ENCODE measurements around the gene TRMO. TPM values are rescaled to one million over a fixed set of nuclear protein-coding genes. Genes with fewer than 3 reads are reported as not detected.

Gene TRMO
- total and polyA plus RNA-seq, 9 of the 15 experiments (the other 6 are each of a cell fraction or from before 2014, with no cell fraction given), result 5.6 to 22.4 (median 16.2) TPM

DNA sequence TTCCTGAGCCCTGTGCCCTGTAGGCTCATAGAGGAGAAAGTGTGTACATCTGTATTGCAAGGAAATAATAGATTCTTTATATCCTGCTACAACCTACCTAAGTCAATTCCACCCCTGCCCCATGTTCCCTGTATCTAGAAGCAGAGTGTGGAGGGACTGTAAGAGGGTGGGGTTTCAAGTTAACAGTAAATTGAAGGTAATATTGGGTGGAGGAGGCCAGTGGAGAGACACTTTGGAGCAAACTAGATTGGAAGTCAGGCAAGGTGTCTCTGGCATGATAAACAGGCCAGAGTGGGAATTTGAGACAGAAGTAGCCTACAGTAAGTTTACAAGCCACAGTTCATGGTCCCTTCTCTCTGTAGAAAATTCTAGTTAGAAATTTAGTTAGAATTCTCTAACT lies 17.9 kb upstream of the TRMO start (continued):
- TF ChIP-seq, protein P1, sequence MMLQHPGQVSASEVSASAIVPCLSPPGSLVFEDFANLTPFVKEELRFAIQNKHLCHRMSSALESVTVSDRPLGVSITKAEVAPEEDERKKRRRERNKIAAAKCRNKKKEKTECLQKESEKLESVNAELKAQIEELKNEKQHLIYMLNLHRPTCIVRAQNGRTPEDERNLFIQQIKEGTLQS (IDR thresholded peaks at IDR 0.05), result no peak
- TF ChIP-seq, protein P1 (CRISPR knock-in tag; conservative IDR thresholded peaks at IDR 0.05), result no peak
- TF ChIP-seq PRPF4 (IDR thresholded peaks at IDR 0.05; ENCODE audit: insufficient read depth, low read depth, low read length, poor library complexity, severe bottlenecking) (no peak), EHMT2 (IDR thresholded peaks at IDR 0.05) (peak; percentile 43; the same call in 1 of the 2 replicates), ZNF311 (CRISPR knock-in tag; IDR thresholded peaks at IDR 0.05) (no peak), ZNF586 (CRISPR knock-in tag; conservative IDR thresholded peaks at IDR 0.05) (no peak), ZNF764 (CRISPR knock-in tag; IDR thresholded peaks at IDR 0.05; ENCODE audit: low read depth) (no peak), HNRNPUL1 (IDR thresholded peaks at IDR 0.05; ENCODE audit: low read length) (no peak), NFIC (IDR thresholded peaks at IDR 0.05) (peak; percentile 58; the same call in 1 of the 2 replicates), CXXC5 (CRISPR knock-in tag; IDR thresholded peaks at IDR 0.05) (0 out of 2 replicates have a peak, but pooled peaks have one; percentile 22), ZNF408 (CRISPR knock-in tag; IDR thresholded peaks at IDR 0.05; ENCODE audit: low read depth) (no peak), CREBBP (IDR thresholded peaks at IDR 0.05; ENCODE audit: low read depth, low read length) (no peak), HOXB6 (CRISPR knock-in tag; IDR thresholded peaks at IDR 0.05; ENCODE audit: borderline replicate concordance) (no peak), ERF (CRISPR knock-in tag; IDR thresholded peaks at IDR 0.05) (no peak)
- TF ChIP-seq, protein P2, sequence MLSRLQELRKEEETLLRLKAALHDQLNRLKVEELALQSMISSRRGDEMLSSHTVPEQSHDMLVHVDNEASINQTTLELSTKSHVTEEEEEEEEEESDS (CRISPR knock-in tag; IDR thresholded peaks at IDR 0.05), result no peak
- TF ChIP-seq, protein P3, sequence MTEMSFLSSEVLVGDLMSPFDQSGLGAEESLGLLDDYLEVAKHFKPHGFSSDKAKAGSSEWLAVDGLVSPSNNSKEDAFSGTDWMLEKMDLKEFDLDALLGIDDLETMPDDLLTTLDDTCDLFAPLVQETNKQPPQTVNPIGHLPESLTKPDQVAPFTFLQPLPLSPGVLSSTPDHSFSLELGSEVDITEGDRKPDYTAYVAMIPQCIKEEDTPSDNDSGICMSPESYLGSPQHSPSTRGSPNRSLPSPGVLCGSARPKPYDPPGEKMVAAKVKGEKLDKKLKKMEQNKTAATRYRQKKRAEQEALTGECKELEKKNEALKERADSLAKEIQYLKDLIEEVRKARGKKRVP (CRISPR knock-in tag; IDR thresholded peaks at IDR 0.05), result no peak
- TF ChIP-seq, protein P4, sequence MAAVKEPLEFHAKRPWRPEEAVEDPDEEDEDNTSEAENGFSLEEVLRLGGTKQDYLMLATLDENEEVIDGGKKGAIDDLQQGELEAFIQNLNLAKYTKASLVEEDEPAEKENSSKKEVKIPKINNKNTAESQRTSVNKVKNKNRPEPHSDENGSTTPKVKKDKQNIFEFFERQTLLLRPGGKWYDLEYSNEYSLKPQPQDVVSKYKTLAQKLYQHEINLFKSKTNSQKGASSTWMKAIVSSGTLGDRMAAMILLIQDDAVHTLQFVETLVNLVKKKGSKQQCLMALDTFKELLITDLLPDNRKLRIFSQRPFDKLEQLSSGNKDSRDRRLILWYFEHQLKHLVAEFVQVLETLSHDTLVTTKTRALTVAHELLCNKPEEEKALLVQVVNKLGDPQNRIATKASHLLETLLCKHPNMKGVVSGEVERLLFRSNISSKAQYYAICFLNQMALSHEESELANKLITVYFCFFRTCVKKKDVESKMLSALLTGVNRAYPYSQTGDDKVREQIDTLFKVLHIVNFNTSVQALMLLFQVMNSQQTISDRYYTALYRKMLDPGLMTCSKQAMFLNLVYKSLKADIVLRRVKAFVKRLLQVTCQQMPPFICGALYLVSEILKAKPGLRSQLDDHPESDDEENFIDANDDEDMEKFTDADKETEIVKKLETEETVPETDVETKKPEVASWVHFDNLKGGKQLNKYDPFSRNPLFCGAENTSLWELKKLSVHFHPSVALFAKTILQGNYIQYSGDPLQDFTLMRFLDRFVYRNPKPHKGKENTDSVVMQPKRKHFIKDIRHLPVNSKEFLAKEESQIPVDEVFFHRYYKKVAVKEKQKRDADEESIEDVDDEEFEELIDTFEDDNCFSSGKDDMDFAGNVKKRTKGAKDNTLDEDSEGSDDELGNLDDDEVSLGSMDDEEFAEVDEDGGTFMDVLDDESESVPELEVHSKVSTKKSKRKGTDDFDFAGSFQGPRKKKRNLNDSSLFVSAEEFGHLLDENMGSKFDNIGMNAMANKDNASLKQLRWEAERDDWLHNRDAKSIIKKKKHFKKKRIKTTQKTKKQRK (IDR thresholded peaks at IDR 0.05; ENCODE audit: borderline replicate concordance, low read depth, low read length), result no peak
- TF ChIP-seq, protein P5, sequence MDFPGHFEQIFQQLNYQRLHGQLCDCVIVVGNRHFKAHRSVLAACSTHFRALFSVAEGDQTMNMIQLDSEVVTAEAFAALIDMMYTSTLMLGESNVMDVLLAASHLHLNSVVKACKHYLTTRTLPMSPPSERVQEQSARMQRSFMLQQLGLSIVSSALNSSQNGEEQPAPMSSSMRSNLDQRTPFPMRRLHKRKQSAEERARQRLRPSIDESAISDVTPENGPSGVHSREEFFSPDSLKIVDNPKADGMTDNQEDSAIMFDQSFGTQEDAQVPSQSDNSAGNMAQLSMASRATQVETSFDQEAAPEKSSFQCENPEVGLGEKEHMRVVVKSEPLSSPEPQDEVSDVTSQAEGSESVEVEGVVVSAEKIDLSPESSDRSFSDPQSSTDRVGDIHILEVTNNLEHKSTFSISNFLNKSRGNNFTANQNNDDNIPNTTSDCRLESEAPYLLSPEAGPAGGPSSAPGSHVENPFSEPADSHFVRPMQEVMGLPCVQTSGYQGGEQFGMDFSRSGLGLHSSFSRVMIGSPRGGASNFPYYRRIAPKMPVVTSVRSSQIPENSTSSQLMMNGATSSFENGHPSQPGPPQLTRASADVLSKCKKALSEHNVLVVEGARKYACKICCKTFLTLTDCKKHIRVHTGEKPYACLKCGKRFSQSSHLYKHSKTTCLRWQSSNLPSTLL (IDR thresholded peaks at IDR 0.05), result no peak
- TF ChIP-seq, protein P6, sequence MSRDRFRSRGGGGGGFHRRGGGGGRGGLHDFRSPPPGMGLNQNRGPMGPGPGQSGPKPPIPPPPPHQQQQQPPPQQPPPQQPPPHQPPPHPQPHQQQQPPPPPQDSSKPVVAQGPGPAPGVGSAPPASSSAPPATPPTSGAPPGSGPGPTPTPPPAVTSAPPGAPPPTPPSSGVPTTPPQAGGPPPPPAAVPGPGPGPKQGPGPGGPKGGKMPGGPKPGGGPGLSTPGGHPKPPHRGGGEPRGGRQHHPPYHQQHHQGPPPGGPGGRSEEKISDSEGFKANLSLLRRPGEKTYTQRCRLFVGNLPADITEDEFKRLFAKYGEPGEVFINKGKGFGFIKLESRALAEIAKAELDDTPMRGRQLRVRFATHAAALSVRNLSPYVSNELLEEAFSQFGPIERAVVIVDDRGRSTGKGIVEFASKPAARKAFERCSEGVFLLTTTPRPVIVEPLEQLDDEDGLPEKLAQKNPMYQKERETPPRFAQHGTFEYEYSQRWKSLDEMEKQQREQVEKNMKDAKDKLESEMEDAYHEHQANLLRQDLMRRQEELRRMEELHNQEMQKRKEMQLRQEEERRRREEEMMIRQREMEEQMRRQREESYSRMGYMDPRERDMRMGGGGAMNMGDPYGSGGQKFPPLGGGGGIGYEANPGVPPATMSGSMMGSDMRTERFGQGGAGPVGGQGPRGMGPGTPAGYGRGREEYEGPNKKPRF (IDR thresholded peaks at IDR 0.05; ENCODE audit: low read depth, low read length), result no peak
